Activated CD4-positive, alpha-beta T cell treated with anti-CD3 and anti-CD28 coated beads, Interleukin-2, amount 50 U/mL, for 4 hours (primary cell): Measurements from ENCODE around the gene ZNF766.
"Not testable (repeated sequence)": the region's sequence is repeated elsewhere in the genome, so short reads cannot be mapped to it uniquely, and the experiment has no call there.

ENCODE experiments used
- DNase-seq, 2 experiments: peaks; one replicate each; pipeline ENCODE4 v3.0.0-alpha.2; 2020

Gene ZNF766

DNA sequence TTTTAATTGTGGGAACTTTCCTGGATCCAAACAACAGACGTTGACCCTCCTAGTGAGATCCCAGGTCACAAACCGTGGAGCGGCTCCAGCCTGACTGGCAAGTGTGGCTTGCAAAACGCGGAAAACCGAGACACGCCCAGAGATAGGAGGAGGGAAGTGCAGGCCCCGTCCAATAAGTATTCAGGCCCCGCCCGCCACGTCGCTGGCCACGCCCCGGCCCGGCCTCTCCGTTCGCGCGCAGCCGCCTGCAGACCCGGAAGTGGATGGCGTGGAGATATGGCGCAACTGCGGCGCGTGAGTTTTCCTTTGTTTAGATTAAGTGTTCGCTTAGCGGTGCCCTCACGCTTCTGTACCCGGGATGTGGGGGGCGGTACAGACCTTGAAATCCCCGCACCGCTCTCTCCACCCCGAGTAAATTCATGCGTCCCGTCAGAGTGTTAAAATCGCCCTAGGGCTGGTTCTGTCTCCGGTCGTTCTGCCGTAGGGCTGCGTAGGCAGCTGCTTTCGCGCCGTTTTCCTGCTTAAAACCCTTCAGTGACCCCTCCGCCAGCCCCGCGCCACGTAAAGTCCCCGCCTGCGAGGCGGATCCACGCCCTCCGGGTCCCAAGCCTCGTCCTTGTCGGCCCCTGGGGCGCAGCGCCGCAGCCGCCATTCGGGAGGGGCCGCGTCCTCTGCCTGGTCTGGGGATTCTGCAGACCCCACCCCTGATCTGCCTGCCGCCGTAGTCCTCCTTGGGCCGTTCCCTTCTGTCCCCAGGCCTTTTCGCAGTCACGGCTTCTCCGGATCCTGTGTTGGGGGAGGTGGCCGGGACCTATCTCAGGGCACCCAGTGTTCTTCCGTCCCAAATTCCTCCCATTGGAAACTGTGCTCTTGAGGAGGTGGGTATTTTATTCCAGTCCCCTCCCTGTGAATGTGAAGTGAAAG lies at the start of gene ZNF766:
Gene ZNF766 (plus strand): TSS at position 250 of the 924 bp plus-strand sequence. CDS start 27 bp downstream, at position 277.
- DNase-seq = peak; percentile 96 to 97

DNA sequence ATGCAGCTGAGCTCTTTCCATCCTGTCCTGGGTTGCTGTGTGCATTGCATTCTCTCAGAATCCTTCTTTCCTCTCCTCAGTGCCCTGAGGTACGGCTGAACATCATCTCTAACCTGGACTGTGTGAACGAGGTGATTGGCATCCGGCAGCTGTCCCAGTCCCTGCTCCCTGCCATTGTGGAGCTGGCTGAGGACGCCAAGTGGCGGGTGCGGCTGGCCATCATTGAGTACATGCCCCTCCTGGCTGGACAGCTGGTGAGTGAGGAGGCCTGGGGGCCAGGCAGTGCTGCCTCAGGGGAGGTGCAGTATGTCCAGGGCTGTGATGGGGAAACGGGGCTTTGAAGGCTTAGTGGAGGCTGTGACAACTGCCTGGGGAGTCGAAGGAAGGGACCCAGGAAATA lies 49.8 kb upstream of the ZNF766 start:
- DNase-seq = no peak

DNA sequence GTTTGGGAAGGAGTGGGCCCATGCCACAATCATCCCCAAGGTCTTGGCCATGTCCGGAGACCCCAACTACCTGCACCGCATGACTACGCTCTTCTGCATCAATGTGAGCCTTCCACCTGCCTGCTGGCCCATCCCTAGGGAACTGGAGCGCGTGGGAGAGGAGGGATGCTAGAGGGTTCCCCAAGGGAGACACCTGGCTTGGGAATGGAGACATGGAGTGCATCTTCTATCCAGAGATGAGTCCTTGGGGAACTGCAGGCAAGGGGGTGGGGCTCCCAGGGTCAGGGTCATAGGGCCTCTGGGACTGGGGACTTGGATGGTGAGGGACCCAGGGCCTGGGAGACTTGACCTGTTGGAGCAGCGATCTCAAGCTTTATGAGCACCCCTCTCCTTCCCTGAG lies 48.4 kb upstream of the ZNF766 start:
- no peak for DNase-seq

DNA sequence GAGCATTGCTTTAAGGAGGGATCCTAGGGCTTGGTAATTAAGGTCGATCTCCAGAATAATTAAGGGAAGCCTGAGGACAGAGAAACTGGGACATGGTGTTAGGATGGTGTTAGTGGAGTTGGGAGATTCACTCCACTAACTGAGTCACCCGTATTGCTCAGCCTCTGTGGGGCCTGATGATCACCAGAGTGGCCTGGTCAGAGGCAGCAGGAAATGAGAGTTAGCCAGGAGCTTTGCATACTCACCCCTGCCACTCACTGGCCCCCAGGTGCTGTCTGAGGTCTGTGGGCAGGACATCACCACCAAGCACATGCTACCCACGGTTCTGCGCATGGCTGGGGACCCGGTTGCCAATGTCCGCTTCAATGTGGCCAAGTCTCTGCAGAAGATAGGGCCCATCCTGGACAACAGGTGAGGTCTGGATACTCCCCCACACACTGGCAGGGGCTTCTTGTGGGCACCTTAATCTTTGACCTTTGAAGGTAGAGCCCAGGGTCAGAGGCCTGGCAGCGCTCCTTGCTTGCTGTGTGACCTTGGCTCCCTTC lies 47.5 kb upstream of the ZNF766 start:
- DNase-seq = no peak

DNA sequence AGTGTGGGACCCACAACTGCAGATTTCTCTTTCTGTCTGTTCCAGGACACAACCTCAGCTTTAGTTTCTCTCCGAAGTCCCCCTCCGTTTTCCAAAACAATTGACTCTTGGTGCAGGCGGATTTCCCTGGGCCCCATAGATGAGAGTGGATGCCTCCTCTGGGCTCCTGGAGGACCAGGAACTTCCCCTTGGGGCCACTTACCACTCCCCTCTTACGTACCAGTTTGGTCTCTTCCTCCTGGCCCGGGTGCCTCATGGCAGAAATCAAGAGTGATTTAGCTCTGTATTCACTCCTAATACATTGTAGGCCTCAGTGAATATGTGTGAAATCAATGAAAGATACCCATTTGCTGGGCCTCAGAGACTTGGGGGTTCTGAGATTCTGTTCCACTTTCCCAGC lies 45.2 kb upstream of the ZNF766 start:
- no peak for DNase-seq

DNA sequence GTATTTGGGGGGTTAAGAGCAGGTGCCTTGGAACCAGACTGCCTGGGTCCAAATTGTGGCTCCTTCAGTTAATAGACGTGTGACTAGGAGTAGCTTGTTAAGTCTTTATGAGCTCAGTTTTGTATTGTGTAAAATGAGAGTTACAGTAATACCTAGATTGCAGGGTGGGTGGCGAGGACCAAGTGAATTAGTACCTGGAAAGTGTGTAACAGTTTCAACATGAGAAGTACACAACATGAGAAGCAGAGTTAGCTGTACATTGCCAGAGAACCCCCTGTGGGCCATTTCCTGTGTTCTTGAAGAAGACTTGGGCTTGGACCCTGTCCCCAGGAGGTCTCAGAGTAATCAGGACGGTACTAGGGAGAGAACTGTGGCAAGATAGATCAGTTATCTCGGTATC lies 42.7 kb upstream of the ZNF766 start:
- no peak for DNase-seq

DNA sequence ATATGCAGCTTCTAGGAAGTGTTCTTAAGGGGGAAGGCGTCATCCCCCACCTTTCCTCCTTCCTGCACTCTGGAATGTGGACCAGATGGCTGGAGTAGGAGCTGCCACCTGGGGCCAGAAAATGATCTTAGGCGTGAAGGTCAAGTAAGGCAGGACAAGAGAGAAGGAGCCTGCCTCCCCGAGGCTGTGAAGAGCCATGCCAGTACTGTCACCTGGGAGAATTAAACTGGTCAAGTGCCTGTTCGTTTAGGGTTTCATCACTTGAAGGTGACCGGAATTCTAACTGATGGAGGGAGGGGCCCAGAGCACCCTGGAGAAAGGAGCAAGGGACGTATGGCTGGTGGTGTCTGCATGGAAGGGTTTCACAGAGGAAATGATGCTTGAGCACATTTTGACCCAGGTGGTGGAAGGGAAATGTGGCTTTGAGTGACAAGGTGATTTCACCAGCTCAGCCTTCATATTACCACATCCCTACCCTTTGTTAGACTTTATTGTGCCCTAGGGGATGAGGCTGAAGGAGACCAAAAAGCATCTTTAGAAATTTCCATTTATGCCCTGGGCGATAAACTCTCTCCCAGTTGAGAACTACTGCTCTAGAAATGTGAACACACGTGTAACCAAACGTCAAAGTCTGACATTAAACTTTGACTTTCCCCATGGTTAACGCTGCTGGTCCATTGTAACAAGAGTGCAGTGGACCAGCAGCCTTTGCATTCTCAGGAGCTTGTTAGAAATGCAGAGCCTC lies 42.0 kb upstream of the ZNF766 start:
- no peak for DNase-seq

DNA sequence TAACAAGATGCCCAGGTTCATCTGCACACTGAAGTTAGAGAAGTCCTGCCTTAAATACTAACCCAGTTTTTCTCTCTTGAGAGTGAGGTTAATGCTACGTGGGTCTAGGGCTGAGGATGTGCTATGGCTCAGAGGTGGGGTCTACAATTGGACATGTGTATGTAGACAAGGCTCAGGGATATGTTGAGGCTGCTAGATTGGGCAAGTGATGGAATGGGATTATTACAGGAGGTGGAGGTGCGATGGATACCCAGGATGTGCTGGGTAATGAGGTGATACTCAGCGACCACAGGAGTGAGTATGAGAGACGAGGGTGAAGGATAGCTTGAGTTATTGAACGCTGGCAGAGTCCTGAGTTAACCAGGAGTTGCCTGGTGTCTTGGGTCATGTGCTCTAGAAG lies 41.4 kb upstream of the ZNF766 start:
- no peak for DNase-seq

DNA sequence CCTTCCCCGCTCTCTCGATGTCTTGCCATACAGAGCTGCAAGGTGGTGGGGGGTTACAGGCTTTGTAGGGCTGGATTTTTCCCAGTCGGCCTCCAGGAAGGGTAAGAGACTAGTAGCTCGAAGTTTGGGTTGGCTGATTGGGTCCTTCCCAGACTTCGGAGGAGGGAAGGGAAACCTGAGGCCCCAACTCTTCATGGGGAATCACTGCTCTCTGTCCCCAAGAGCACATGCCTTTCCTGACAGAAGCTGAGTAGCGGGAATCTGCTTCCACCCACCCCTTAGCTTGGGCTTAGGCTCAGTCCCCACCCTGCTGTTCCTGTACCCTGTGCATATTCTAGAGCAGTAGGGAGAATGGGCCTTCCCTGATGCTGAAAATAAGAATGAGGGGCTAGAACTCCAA lies 39.9 kb upstream of the ZNF766 start:
- no peak for DNase-seq

DNA sequence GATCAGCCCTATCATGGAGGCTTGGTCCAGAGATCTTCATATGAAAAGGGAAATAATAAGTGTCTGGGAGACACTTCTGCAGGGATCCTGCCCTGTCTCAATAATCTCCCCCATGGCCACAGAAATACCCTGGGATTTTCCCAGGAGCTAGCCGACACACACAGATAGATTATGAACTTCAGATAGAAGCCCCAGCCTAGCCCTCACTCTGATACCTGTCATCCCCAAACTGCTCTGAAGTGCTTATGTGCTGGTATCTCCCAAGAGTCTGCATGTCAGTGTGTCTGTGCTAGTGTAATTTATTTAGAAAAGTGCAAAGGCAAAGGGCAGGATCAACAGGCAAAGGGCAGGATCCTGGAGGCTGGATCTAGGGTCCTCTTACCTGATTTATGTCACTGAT lies 38.7 kb upstream of the ZNF766 start:
- DNase-seq = no peak

DNA sequence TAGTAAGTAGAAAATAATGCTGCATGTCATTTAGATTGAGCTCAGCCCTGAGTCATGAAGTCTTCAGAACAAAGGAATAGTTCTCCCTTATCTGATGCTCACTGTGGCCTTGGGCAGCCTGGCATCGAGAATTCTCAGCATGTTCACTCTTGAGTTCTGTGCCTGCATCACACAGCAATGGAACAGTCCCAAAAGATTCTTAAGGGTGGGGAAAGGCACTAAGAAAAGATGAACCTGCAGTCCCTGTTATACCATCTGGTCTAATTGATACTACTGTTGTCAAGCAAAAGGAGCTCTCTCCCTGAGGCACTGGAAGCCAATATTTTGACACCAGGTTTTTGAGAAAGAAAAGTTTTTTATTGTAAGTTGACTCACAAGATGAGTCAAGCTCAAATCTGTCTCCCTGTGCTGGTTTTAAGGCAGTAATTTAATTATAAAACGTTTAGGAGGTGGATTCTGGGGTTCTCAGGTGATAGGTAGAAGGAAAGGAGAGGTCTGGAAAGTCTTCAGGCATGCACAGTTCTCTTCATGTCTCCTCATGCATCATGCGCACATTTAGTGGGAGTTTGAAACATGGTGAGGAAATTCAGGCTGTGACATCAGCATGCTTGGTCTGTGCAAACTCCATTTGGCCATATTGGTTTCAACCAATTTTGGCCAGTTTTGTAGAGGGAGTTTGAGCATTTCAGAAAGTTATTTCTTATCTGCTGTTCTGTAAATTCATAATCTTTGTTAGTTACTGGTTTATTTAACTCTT lies 38.1 kb upstream of the ZNF766 start:
- no peak for DNase-seq

DNA sequence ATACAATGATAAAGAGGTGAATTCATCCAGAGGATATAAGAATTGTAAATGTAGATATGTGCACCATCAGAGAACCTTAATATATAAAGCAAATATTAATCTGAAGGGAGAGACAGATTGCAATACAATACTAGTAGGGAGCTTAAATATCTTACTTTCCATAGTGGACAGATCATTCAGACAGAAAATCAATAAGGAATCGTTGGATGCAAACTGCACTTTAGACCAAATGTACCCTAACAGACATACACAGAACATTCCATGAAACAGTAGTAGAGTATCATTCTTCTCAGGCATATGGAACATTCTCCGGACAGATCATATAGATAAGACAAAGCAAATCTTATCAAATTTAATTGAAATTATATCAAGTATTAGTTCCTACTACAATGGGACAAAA lies 35.0 kb upstream of the ZNF766 start:
- no peak for DNase-seq

DNA sequence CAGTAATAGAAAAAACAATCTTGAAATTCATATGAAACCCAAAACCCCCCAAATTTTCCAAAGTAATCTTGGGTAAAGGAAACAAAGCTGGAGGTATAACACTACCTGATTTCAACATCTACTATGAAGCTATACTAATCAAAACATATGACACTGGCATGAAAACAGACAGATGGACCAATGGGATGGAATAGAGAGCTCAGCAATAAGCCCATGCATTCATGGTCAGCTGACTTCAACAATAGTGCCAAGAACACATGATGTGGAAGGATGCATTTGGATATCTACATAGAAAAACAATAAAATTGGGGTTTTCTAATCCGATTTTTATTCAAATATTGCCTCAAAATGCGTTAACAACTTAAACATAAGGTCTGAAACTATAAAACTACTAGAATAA lies 32.2 kb upstream of the ZNF766 start:
- DNase-seq = no peak

DNA sequence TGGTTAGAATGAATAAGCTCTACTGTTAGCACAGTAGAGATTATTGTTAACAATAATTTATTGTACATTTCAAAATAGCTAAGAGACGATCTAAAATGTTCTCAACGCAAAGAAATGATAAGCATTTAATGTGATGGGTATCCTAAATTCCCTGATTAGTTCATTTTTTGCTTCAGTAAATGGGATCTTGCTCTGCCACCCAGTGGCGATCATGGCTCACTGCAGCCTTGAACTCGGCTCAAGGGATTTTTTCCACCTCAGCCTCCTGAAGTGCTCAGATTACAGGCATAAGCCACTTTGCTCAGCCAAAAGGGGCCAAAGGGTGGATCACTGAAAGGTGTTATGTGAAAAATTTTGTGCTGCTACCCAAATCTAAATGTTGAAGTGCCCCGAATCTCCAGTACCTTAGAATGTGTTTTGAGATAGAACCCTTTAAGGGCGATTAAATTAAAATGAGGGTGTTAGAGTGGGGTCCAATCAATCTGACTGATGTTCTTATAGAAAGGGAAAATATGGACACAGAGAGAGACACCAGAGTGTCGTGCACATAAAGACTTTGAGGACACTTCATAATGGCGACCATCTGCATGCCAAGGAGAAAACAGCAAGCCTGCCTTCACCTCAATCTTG lies 31.5 kb upstream of the ZNF766 start:
- DNase-seq = peak; percentile 44 to 49

DNA sequence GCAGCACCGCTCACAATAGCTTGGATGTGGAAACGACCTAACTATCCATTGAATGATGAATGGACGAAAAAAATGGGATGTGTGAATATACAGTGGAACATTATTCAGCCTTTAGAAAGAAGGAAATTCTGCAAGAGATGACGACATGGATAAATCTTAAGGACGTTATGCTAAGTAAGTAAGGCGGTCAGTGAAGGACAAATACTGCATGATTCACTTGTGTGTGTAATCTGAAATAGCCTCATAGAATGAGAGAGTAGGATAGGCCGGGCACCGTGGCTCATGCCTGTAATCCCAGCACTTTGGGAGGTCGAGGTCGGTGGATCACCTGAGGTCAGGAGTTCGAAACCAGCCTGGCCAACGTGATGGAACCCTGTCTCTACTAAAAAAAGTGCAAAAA lies 25.4 kb upstream of the ZNF766 start:
- no peak for DNase-seq

DNA sequence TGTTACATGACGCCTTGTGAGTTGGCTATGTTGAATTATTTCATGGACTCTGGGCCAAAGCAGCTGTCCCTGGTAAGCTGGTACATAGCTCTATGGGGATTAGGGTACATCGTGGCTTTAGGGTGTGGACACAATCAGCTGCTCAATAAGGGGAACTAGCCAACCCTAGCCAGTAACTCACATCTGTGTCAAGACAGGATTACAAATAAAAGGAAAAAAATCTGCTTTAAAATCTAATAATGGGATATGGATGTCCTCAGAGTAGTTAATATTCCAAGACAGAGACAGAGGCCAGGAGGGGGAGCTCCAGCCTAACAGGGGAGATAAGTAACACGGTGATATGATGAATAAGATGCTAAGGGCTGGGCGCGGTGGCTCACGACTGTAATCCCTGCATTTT lies 21.1 kb upstream of the ZNF766 start:
- peak; percentile 64 to 67 for DNase-seq

DNA sequence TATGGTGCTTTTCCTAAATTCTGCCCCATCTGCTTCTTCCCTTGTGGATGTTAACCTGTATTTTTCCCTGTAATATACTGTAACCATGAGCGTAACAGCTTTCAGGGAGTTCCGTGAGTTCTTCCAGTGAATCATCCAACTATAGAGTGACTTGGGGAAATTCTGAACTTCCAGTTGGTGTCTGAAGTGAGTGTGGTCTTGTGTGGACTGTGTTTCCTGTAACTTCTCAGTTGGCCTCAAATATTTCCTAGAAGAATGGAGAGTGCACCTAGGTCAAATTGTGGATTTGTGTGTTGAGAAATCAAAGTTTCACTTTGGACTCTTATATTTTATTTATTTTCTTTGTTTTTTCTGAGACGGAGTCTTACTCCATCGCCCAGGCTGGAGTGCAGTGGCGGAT lies 11.0 kb upstream of the ZNF766 start:
- DNase-seq = no peak

DNA sequence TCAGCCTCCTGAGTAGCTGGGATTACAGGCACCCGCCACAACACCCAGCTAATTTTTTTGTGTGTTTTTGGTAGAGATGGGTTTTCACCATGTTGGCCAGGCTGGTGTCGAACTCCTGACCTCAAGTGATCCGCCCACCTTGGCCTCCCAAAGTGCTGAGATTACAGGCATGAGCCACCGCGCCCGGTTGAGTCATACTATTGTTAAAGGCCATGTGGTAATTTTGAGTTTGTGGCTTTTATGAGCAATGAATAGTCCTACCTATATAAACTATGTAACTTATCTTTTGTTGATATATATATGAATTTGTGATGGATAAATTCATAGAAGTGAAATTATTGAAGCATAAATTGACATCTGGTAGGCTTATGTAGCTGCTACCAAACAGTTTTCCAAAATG lies 3.8 kb upstream of the ZNF766 start:
- DNase-seq = not testable (repeated sequence)

DNA sequence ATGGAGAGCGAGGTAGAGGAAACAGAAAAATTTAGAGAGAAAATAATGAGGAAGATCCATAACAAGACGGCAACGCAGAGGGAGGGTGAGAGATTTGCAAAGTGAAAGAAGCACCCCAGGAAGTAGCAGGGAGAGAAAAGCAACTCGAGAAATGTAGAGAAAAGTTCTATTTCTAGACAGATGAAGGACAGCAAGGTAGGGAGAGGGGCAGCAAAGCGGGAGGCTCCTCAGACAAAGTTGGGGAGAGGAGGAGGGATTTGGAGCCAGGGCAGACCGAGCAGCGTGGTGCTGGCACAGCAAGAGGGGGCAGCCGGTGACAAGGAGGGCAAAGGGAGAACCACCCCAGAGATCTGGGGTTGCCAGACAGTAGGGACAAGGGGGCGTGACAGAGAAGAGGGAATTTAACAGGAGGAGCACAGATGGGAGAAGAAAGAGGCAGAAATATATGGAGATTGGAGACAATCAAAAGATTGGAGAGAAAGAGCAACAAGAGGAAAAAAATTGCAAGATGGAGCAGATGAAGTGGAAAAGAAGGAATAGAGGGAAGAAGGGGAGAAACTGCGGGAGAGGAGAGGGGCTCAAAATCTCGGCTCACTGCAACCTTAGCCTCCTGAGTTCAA lies 989 bp downstream of the ZNF766 start:
- DNase-seq = no peak

DNA sequence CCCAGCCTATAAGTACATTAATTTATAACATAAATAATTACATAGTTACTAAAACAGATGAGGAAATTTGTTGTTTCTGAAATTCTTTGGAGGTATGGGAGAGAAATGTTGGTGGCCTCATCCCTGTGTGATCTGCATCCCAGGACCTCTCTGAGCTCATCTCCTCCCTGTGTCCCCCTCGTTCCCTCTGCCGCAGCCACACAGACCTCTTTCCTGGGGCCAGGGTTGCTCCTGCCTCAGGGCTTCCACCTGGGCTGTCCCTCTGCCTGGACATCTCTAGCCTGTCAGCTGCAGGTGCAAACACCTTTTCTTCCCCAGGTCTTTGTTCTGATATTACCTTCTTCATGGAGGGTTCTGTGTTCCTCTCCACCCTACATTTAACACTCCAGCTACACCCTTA lies 3.9 kb downstream of the ZNF766 start:
- DNase-seq = no peak

DNA sequence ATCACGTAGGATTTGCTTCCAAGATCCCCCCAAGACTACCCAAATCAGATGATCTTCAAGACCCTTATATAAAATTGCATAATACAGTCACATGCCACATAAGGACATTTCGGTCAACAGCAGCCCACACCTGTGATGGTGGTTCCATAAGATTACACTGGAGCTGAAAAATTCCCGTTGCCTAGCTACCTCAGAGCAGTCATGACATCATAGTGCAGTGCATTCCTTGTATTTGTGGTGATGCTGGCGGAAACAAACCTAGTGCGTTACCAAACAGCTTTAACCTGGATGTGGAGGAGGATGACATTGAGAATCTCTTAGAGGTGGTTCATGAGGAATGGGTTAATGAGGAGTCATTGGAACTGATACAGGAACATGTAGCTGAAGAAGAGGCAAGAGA lies 4.8 kb downstream of the ZNF766 start:
- no peak for DNase-seq

DNA sequence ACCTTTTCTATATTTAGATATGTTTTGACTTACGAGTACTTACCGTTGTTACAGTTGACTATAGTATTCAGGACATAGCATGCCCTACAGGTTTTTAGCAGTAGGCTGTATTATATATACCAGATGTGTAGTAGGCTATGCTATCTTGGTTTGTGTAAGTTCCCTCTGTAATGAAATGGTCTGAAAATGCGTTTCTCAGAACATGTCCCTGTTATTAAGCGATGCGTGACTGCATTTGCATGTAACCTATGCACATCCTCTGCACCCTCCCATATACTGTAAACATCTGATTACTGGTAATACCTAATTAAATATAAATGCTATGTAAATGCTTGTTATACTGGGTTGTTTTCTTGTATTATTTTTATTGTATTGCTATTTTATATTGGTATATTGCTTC lies 6.6 kb downstream of the ZNF766 start:
- no peak for DNase-seq
